ENCODE measurements around the gene RRAD.

GRCh38 chr16:66926961-66927436, 1.7 kb upstream of the RRAD start:
- no peak for TF ChIP-seq CTCF (IDR thresholded peaks at IDR 0.05)
- TF ChIP-seq POLR2A (IDR thresholded peaks at IDR 0.05): no peak
- no peak for TF ChIP-seq EP300 (IDR thresholded peaks at IDR 0.05)
